ENCODE data around the gene CTNNA2. TPM values are rescaled to one million over a fixed set of nuclear protein-coding genes. Genes with fewer than 3 reads are reported as not detected.

The CTNNA2 gene
- total RNA-seq, 1 donor from 2014 or later = 43.5 TPM

DNA sequence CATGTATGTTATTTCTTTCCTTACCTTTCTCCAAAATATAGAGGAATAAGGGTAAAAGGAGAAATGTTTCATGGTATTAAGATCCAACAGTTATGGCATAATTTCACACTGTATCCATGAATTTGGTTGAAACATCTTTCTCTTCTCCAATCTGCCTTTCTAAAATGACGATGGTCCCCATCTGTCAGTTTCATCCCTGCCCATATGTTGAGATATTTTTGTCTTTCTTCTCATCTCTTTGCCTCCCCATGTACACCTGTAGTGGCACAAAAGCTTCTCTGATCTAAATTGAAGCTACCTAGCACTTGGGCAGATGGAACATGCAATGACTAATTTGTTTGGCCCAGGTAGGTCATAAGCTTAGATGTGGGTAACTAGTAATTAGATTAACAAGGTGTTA is 882.4 kb downstream of the CTNNA2 start:
- no peak for TF ChIP-seq CTCF (IDR thresholded peaks at IDR 0.05)
- TF ChIP-seq EZH2 (IDR thresholded peaks at IDR 0.05) = no peak
- no peak for TF ChIP-seq EZH2phosphoT487 (IDR thresholded peaks at IDR 0.05)
- H3K9me3 ChIP-seq (ENCODE audit: low read depth) = no peaks in the 10 kb centered on the region
- Mint-ChIP-seq H3K9me3 (no peaks in the 10 kb centered on the region), H3K27me3 (ENCODE audit: insufficient read depth, low read depth) (no peaks in the 10 kb centered on the region), H3K4me1 (no peaks in the 10 kb centered on the region), H3K27ac (no peak overlapping the region), H3K4me3 (no peak overlapping the region), H3K36me3 (peaks cover 2% of the 10 kb centered on the region)
- no peaks in the 10 kb centered on the region for H4K20me1 ChIP-seq (ENCODE audit: low read depth)
- DNase-seq (ENCODE audit: low spot score) = no peak
- H3K9ac ChIP-seq = no peak overlapping the region
- H3K79me2 ChIP-seq (ENCODE audit: low read depth) = no peaks in the 10 kb centered on the region
- no peak overlapping the region for H3K4me3 ChIP-seq
- no peaks in the 10 kb centered on the region for H3K27me3 ChIP-seq
- no peaks in the 10 kb centered on the region for H3F3A ChIP-seq (ENCODE audit: low read depth)
- no peak overlapping the region for H3K4me2 ChIP-seq
- no peaks in the 10 kb centered on the region for H3K4me1 ChIP-seq
- no peaks in the 10 kb centered on the region for H3K36me3 ChIP-seq
- H2AFZ ChIP-seq (replicated peaks) = no peak overlapping the region
- H3K27ac ChIP-seq = no peak overlapping the region

- Histone ChIP-seq H3K4me2 (no peak overlapping the region), H3F3A (ENCODE audit: low read depth) (no peaks in the 10 kb centered on the region), H3K9ac (no peak overlapping the region), H3K4me1 (no peaks in the 10 kb centered on the region), H3K27me3 (no peaks in the 10 kb centered on the region), H3K27ac (no peak overlapping the region), H2AFZ (replicated peaks) (no peak overlapping the region), H3K9me3 (ENCODE audit: low read depth) (no peaks in the 10 kb centered on the region), H3K4me3 (no peak overlapping the region), H3K36me3 (no peaks in the 10 kb centered on the region), H3K79me2 (ENCODE audit: low read depth) (no peaks in the 10 kb centered on the region), H4K20me1 (ENCODE audit: low read depth) (no peaks in the 10 kb centered on the region)
- DNase-seq (ENCODE audit: low spot score) = peak; percentile 3
- no peaks in the 10 kb centered on the region for H3K27me3 Mint-ChIP-seq (ENCODE audit: insufficient read depth, low read depth)
- H3K4me1 Mint-ChIP-seq = no peaks in the 10 kb centered on the region
- TF ChIP-seq CTCF (IDR thresholded peaks at IDR 0.05) (no peak), EZH2phosphoT487 (IDR thresholded peaks at IDR 0.05) (no peak), EZH2 (IDR thresholded peaks at IDR 0.05) (no peak)
- no peak overlapping the region for H3K27ac Mint-ChIP-seq
- peaks cover 2% of the 10 kb centered on the region for H3K36me3 Mint-ChIP-seq
- no peak overlapping the region for H3K4me3 Mint-ChIP-seq
- no peaks in the 10 kb centered on the region for H3K9me3 Mint-ChIP-seq
Observed at GRCh38 chr2:80396276-80396675, 883.4 kb downstream of the CTNNA2 start.

DNA sequence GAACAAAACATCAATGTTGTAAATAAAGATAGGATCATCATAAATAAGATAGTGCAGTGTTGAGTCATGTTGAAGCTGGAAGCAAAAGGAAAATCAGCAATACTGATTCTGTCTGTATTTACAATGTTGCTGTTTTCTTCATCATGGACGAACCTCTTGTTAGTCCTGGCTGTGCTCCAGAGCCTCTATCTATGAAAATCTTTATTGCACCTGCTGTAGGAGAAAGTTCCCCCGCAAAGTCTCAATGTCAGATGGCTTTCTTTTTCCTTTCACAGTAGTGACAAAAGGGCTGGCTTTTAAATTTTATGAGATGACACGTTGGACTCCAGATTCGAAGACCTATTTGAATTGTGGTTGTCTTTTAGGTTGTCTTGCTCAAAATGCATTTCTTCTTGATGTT is 890.2 kb downstream of the CTNNA2 start:
- H3K27me3 Mint-ChIP-seq (ENCODE audit: insufficient read depth, low read depth) = no peaks in the 10 kb centered on the region
- Histone ChIP-seq H3K9ac (no peak overlapping the region), H3K4me1 (no peaks in the 10 kb centered on the region), H2AFZ (replicated peaks) (no peak overlapping the region), H3K79me2 (ENCODE audit: low read depth) (no peaks in the 10 kb centered on the region), H3K27me3 (no peaks in the 10 kb centered on the region), H3K9me3 (ENCODE audit: low read depth) (no peaks in the 10 kb centered on the region), H4K20me1 (ENCODE audit: low read depth) (no peaks in the 10 kb centered on the region), H3K4me3 (no peak overlapping the region), H3K27ac (no peak overlapping the region), H3F3A (ENCODE audit: low read depth) (no peaks in the 10 kb centered on the region), H3K36me3 (no peaks in the 10 kb centered on the region), H3K4me2 (no peak overlapping the region)
- no peak overlapping the region for H3K27ac Mint-ChIP-seq
- peaks cover 8% of the 10 kb centered on the region for H3K9me3 Mint-ChIP-seq
- no peak overlapping the region for H3K4me3 Mint-ChIP-seq
- peaks cover 4% of the 10 kb centered on the region for H3K4me1 Mint-ChIP-seq
- H3K36me3 Mint-ChIP-seq = peaks cover 2% of the 10 kb centered on the region
- DNase-seq (ENCODE audit: low spot score) = no peak
- TF ChIP-seq EZH2phosphoT487 (IDR thresholded peaks at IDR 0.05) (no peak), EZH2 (IDR thresholded peaks at IDR 0.05) (no peak), CTCF (IDR thresholded peaks at IDR 0.05) (no peak)

Data from neural progenitor cell (in vitro differentiated cells).